HG02678 (cell line): ENCODE measurements around the gene CYB561D1.

ENCODE experiments used
- ATAC-seq: cut with Tn5 transposase; IDR thresholded peaks from one replicate; pipeline ENCODE4 v1.9.1; 2021; ENCODE audit warnings: mild to moderate bottlenecking, moderate library complexity; ENCODE audit not compliant: unreplicated experiment

The CYB561D1 gene

DNA sequence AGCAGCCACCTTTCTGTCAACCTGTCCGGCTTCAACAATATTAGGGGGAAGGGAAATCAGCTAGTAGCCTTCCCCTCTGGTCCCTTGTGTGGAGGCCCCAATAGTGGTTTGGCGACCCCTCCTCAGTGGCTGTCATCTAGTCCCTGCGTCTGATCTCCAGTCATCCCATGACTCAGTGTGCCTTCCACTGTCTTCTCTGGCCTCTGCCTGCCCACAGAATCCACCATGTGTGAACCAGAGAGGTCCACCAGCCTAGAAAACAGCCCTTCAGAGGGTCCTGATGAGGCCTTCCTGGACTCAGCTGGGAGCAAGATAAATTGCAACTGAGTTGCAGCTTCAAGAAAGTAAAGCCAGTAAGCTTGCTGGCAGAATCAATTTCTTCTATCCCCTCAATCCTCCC lies 14.0 kb upstream of the CYB561D1 start:
- ATAC-seq, result no peak

DNA sequence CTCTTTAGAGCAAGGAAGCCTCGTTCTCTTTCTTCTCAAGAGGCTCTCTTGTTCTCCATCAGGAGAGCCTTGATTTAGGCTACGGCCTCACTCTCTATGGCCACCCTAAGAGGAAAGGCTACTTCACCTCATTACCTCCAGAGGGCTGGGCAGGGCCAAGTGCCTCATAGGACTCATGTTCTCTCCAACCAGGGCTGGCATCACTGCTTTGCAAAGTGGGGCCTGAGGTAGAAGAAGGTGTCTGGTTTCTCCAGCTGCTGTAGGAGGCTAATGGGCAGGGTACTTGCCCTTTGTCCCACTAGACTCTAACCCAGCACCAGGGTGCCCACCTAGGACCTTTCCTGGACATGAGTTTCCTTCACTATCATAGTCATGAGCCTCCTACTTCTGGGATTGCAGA lies 12.2 kb upstream of the CYB561D1 start:
- ATAC-seq, result no peak

GRCh38 chr1:109482242-109482641 lies 11.7 kb upstream of the CYB561D1 start:
- no peak for ATAC-seq

DNA sequence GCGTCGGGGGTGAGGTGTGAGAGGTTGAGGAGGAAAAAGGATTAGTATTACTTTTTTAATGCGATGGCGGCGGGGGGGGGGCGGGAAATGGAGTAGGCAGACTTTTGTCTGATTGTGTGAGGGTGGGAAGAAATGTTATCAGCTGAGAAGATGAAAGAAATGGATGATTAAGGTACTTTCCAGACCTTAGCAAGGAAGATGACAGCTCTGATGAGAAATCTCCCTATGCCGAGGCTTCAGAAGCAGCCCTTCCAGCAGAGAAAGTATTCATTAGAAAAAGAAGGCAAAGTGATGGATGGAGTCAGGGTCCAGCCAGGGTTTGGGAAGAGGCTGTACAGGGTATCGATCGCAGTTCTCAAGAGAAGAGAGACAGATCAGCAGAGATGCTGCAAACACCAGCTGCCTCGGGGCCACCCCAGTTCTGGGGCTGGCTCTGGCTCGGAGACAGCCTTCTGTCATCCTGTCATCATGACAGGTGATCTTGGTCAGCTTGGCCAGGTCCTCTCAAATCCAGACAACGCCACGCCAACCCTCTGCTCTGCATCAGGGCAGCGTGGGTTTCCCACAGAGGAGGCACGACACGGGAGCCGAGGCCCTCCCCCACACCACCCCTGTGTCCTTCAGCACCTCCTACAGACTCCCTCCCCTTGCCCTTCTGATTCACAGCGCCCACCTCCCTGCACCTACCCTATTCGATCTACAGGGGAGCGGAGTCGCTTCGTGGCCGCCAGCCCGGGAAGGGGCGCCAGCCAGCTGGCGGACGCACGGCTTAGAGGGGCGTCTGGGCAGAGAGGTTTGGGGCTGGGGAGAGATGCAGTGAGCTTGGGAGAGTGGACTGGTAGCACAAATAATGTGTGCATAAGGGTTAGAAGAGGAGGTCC lies 10.9 kb upstream of the CYB561D1 start:
- ATAC-seq, result peak; percentile 15

DNA sequence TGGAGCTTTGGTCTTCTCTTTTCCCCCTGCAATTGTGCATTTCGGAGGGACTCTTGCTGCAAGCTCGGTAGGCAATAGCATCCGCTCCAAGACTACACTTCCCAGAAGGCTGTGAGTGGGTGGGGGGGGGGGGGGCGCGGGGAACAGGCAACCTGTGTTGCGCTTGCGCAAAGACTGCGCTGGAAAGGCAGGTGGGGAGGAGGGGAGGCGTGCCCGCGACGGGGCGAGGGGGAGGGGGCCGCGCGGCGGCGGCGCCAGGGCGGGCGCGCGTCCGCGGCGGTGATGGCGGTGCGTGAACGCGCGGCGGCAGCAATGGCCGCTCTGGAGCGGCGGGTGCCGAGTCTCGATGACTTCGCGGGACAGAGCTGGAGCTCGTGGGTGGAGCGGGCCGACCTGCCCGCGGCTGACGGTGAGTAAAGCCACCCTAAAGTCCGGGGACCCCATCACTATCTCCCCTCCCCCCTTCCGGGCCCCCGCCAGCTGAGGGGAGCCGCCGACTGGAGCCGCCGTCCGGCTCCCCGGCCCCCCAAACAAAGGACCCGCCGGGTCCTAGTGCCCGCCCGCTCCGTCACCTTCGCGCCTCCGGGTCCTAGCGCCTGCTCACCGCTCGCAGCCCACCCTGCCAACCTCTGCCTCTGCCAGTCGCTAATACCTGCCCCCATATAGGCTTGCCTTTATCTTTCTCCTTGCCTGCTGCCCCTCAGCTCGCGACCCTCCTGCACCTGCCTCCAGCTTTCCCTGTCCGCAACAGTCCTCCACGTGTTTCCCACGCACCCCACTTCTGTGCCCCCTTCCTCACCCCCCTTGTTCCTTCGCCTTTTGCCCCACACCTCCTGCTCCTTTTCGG lies 10.0 kb upstream of the CYB561D1 start, which contains the start of gene ATXN7L2:
TSS of gene ATXN7L2 (plus strand) at position 234 of the 847 bp plus-strand sequence. CDS start at position 283, 49 bp downstream.
- peak; percentile 80 for ATAC-seq

- no peak for ATAC-seq
These were observed 9.3 kb upstream of the CYB561D1 start for GRCh38 chr1:109484519-109484975.

GRCh38 chr1:109485001-109485400 lies 8.9 kb upstream of the CYB561D1 start:
- no peak for ATAC-seq

GRCh38 chr1:109487261-109487660 lies 6.6 kb upstream of the CYB561D1 start:
- ATAC-seq, result no peak

GRCh38 chr1:109488201-109488600 lies 5.7 kb upstream of the CYB561D1 start:
- no peak for ATAC-seq

- no peak for ATAC-seq
These were observed 5.2 kb upstream of the CYB561D1 start for GRCh38 chr1:109488696-109489095.

GRCh38 chr1:109490029-109490933 lies 3.6 kb upstream of the CYB561D1 start:
- ATAC-seq, result no peak

DNA sequence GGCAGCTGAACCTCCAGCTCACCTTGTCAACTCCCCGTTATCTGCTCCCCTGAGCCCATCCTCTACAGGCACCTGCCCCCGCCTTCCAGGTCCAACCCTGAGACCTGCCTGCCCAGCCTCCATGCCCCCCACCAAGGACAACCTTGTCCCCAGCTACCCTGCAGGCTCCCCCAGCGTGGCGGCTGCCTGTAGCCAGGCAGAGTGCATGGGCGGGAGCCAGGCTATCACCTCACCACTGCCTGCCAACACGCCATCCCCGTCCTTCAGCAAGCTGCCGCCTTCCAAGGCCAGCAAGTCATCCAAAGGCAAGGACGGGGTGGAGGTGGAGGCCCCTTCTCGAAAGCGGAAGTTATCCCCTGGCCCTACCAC lies 3.0 kb upstream of the CYB561D1 start:
- no peak for ATAC-seq

GRCh38 chr1:109491372-109491771 lies 2.5 kb upstream of the CYB561D1 start:
- ATAC-seq, result no peak

DNA sequence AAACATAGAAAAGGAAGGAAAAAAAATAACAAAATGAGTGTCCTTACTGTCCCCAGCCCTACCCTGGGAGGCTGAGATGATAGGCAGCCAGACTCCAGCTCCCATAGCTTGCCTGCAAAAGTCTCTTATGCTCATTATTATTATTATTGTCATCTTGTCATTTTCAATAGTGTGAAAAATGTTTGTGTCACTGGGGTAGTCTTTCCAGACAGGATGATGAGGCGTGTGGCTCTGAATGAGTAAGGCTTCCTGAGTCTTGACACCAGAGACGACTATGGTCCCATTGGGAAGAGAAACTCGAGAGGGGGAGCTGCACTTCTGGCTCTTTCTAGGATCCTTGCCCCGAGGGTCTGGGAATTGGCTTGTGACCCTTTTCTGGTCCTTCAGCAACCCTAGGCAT lies 1.1 kb upstream of the CYB561D1 start:
- no peak for ATAC-seq

DNA sequence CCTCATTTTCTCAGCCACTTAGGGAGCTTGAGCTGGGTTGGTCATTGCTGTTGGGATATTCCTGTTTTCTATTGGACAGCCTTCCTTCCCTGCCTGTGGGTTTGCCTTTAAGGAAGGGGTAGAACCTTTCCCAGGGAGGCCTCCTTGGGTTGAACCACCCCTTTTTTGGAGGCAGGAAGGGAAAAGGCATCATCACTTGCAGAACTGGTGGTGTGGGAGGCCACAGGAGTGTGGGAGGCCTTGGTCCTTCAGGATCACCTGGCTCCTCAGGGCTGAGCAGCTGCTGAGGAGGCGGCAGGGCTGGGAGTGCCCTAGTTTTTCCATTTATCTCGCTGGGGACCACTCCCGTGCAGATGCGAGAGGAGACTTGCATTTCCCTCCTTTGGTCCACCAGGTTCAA lies 667 bp upstream of the CYB561D1 start:
- ATAC-seq, result no peak

GRCh38 chr1:109495738-109496137 lies 1.8 kb downstream of the CYB561D1 start:
- ATAC-seq, result no peak

GRCh38 chr1:109497449-109498160 lies 3.7 kb downstream of the CYB561D1 start:
- no peak for ATAC-seq

GRCh38 chr1:109498161-109498801 lies 4.4 kb downstream of the CYB561D1 start:
- ATAC-seq, result no peak

GRCh38 chr1:109499081-109499480 lies 5.2 kb downstream of the CYB561D1 start:
- no peak for ATAC-seq
